ENCODE data around the gene KSR2.
"Not testable (repeated sequence)": the region's sequence is repeated elsewhere in the genome, so short reads cannot be mapped to it uniquely, and the experiment has no call there.

DNA sequence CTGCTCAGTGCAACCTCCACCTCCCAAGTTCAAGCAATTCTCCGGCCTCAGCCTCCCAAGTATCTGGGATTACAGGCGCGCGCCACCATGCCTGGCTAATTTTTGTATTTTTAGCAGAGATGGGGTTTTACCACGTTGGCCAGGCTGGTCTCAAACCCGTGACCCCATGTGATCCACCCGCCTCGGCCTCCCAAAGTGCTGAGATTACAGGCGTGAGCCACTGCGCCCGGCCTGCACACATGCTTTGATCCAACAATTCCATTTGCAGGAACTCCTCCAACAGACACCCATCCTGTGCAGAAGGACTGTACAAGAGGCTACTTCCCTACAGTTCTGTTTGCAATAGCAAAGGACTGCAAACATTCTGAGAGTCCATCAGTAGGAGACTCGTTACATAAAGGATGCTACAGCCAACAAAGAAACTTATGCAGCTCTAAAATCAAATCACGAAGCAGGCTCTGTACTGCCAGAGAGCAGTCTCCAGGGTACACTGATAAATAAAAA is 108.0 kb downstream of the KSR2 start:
- TF ChIP-seq POLR2A (IDR thresholded peaks at IDR 0.05; ENCODE audit: low read depth); POLR2AphosphoS5 (IDR thresholded peaks at IDR 0.05): not testable (repeated sequence)
- TF ChIP-seq, protein P1, sequence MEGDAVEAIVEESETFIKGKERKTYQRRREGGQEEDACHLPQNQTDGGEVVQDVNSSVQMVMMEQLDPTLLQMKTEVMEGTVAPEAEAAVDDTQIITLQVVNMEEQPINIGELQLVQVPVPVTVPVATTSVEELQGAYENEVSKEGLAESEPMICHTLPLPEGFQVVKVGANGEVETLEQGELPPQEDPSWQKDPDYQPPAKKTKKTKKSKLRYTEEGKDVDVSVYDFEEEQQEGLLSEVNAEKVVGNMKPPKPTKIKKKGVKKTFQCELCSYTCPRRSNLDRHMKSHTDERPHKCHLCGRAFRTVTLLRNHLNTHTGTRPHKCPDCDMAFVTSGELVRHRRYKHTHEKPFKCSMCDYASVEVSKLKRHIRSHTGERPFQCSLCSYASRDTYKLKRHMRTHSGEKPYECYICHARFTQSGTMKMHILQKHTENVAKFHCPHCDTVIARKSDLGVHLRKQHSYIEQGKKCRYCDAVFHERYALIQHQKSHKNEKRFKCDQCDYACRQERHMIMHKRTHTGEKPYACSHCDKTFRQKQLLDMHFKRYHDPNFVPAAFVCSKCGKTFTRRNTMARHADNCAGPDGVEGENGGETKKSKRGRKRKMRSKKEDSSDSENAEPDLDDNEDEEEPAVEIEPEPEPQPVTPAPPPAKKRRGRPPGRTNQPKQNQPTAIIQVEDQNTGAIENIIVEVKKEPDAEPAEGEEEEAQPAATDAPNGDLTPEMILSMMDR (IDR thresholded peaks at IDR 0.05), result not testable (repeated sequence)
